Measurements from ENCODE around the gene RPS21. TPM values are rescaled to one million over a fixed set of nuclear protein-coding genes. Genes with fewer than 3 reads are reported as not detected.

Gene RPS21
- total RNA-seq, 1 experiment from 2014 or later: 4,496 TPM

- H3K27me3 Mint-ChIP-seq (ENCODE audit: insufficient read depth, unreplicated experiment): no peaks in the 10 kb centered on the region
- no peak overlapping the region for H3K4me3 ChIP-seq (ENCODE audit: low read depth, low read length)
- no peak overlapping the region for H3K4me3 Mint-ChIP-seq (ENCODE audit: unreplicated experiment)
- no peaks in the 10 kb centered on the region for H3K27me3 ChIP-seq (replicated peaks; ENCODE audit: control insufficient read depth, insufficient read depth, low read length)
- CTCF ChIA-PET: interaction anchor here (0.6 to 3.2 kb wide), 6 partner anchors 8 to 147 kb away, joined by 3 to 21 read pairs (median 4); partner anchors contain the start of gene ADRM1
- H3K4me1 Mint-ChIP-seq (ENCODE audit: low read depth, unreplicated experiment): peaks cover 20% of the 10 kb centered on the region
- peak overlapping the region; percentile 49 for H3K27ac Mint-ChIP-seq (ENCODE audit: unreplicated experiment)
- no peaks in the 10 kb centered on the region for H3K9me3 ChIP-seq
- peak; percentile 85 to 90 for DNase-seq
- no TSS peak for BruUV-seq (replicated peaks)
- no peaks in the 10 kb centered on the region for H3K36me3 ChIP-seq (ENCODE audit: control insufficient read depth, insufficient read depth, low read length)
- POLR2A ChIA-PET: interaction anchor here (0.9 to 2.2 kb wide), 4 partner anchors 10 to 14 kb away, joined by 3 to 9 read pairs (median 6); partner anchors contain the start of genes LAMA5 and RPS21
- peaks cover 50% of the 10 kb centered on the region for H3K4me1 ChIP-seq
- intact Hi-C loops (cut with micrococcal nuclease; ENCODE audit: unreplicated experiment): loop anchor here (1.0 kb wide), 3 partner anchors 8 to 74 kb away; partner anchors contain the start of gene ADRM1
- peaks cover 25% of the 10 kb centered on the region for H3K36me3 Mint-ChIP-seq (ENCODE audit: insufficient read depth, unreplicated experiment)
- TF ChIP-seq CTCF (IDR thresholded peaks at IDR 0.05; ENCODE audit: insufficient read depth in 1 of 2, low read depth in 1 of 2, low read length in 1 of 2, severe bottlenecking in 1 of 2, unreplicated experiment in 1 of 2): peak; percentile 51 to 70
- peaks cover under 1% of the 10 kb centered on the region for H3K9me3 Mint-ChIP-seq (ENCODE audit: unreplicated experiment)
These were observed 10.5 kb upstream of the RPS21 start for GRCh38 chr20:62376112-62377063.

- Mint-ChIP-seq H3K36me3 (ENCODE audit: insufficient read depth, unreplicated experiment) (peaks cover 31% of the 10 kb centered on the region), H3K9me3 (ENCODE audit: unreplicated experiment) (peaks cover 7% of the 10 kb centered on the region), H3K4me3 (ENCODE audit: unreplicated experiment) (no peak overlapping the region), H3K27me3 (ENCODE audit: insufficient read depth, unreplicated experiment) (no peaks in the 10 kb centered on the region), H3K27ac (ENCODE audit: unreplicated experiment) (peak overlapping the region; percentile 49), H3K4me1 (ENCODE audit: low read depth, unreplicated experiment) (peaks cover 25% of the 10 kb centered on the region)
- Histone ChIP-seq H3K36me3 (ENCODE audit: control insufficient read depth, insufficient read depth, low read length) (peaks cover 1% of the 10 kb centered on the region; the same call in 1 of the 2 replicates), H3K27me3 (replicated peaks; ENCODE audit: control insufficient read depth, insufficient read depth, low read length) (no peaks in the 10 kb centered on the region), H3K4me1 (peaks cover 54% of the 10 kb centered on the region), H3K9me3 (no peaks in the 10 kb centered on the region), H3K4me3 (ENCODE audit: low read depth, low read length) (no peak overlapping the region)
- ChIA-PET CTCF (interaction anchor here (1.5 to 1.9 kb wide), 2 partner anchors 9 to 11 kb away, joined by 5 read pairs; no protein-coding TSS in a partner anchor), POLR2A (interaction anchor here (0.9 kb wide), 1 partner anchor 10 kb away, joined by 3 read pairs; the partner anchor contains the start of gene RPS21)
- no peak for TF ChIP-seq CTCF (IDR thresholded peaks at IDR 0.05; ENCODE audit: insufficient read depth in 1 of 2, low read depth in 1 of 2, low read length in 1 of 2, severe bottlenecking in 1 of 2, unreplicated experiment in 1 of 2)
- intact Hi-C loops (cut with micrococcal nuclease; ENCODE audit: unreplicated experiment): no loop called here
- no TSS peak for BruUV-seq (replicated peaks)
- no peak for DNase-seq
These were observed 9.8 kb upstream of the RPS21 start for GRCh38 chr20:62377064-62377461.

GRCh38 chr20:62377615-62378178, 9.2 kb upstream of the RPS21 start:
- Histone ChIP-seq H3K4me1 (peaks cover 58% of the 10 kb centered on the region), H3K4me3 (ENCODE audit: low read depth, low read length) (no peak overlapping the region), H3K36me3 (ENCODE audit: control insufficient read depth, insufficient read depth, low read length) (peaks cover 1% of the 10 kb centered on the region; the same call in 1 of the 2 replicates), H3K27me3 (replicated peaks; ENCODE audit: control insufficient read depth, insufficient read depth, low read length) (no peaks in the 10 kb centered on the region), H3K9me3 (no peaks in the 10 kb centered on the region)
- DNase-seq: no peak
- Mint-ChIP-seq H3K4me1 (ENCODE audit: low read depth, unreplicated experiment) (peaks cover 28% of the 10 kb centered on the region), H3K27ac (ENCODE audit: unreplicated experiment) (peak overlapping the region; percentile 49), H3K9me3 (ENCODE audit: unreplicated experiment) (peaks cover 12% of the 10 kb centered on the region), H3K27me3 (ENCODE audit: insufficient read depth, unreplicated experiment) (no peaks in the 10 kb centered on the region), H3K4me3 (ENCODE audit: unreplicated experiment) (no peak overlapping the region), H3K36me3 (ENCODE audit: insufficient read depth, unreplicated experiment) (peaks cover 37% of the 10 kb centered on the region)
- ChIA-PET CTCF (interaction anchor here (0.9 to 1.9 kb wide), 3 partner anchors 8 to 12 kb away, joined by 4 to 5 read pairs (median 5); no protein-coding TSS in a partner anchor), POLR2A (interaction anchor here (0.9 kb wide), 1 partner anchor 9 kb away, joined by 3 read pairs; the partner anchor contains the start of gene RPS21)
- intact Hi-C loops (cut with micrococcal nuclease; ENCODE audit: unreplicated experiment): no loop called here
- BruUV-seq (replicated peaks): no TSS peak
- no peak for TF ChIP-seq CTCF (IDR thresholded peaks at IDR 0.05; ENCODE audit: insufficient read depth in 1 of 2, low read depth in 1 of 2, low read length in 1 of 2, severe bottlenecking in 1 of 2, unreplicated experiment in 1 of 2)

All from Caco-2 (cell line).